ENCODE results near the gene IRF2. TPM values are rescaled to one million over a fixed set of nuclear protein-coding genes. Genes with fewer than 3 reads are reported as not detected.

Gene IRF2
- total and polyA plus RNA-seq, 2 donors (not counting 1 experiment from before 2014, with no cell fraction given): 67.8 to 68.2 TPM

DNA sequence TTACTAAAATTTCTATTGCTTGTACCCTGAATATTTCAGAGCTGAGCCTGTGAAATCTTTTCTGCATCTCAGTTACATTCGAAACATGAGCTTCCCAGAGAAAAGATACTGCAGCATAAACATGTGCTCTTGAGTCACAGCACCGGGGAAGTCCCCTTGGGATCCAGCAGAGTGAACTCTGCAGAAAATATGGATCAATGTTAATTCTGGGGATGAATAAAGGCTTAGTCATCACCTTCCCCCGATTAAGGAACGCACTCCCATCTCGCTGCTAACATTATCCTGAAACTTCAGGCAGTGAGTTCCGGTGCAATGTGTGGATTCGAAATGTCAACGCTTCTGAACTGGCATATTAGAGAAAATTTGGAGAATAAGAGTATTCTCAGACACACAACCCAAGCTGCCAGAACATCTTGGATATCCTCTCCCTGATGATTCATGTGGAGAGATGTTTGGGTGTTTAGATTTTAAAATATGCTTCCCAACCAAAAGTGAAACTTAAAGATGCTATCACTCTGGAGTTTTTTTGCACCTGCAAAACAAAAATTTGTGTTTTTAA, 90.8 kb downstream of the IRF2 start:
- Mint-ChIP-seq H3K4me1 (peaks cover 81% of the 10 kb centered on the region), H3K27me3 (no peaks in the 10 kb centered on the region), H3K27ac (peak overlapping the region; percentile 85), H3K4me3 (peak overlapping the region; percentile 81), H3K9me3 (ENCODE audit: insufficient read depth) (no peaks in the 10 kb centered on the region)
- peak overlapping the region; percentile 83 for H3K4me2 ChIP-seq (replicated peaks; ENCODE audit: low read depth, low read length, poor library complexity, severe bottlenecking)
- peaks cover 0 to 10% (median 7%) of the 10 kb centered on the region in 3 donors for H3K9me3 ChIP-seq (ENCODE audit: control extremely low read depth in 1 of 3, control insufficient read depth in 2 of 3, insufficient read depth in 1 of 3, low read length in 2 of 3)
- peak overlapping the region; percentile 61 for H3K9ac ChIP-seq (ENCODE audit: low read length)
- no peak for DNase-seq
- H3K79me2 ChIP-seq (ENCODE audit: control insufficient read depth, insufficient read depth, low read length): peaks cover 24% of the 10 kb centered on the region
- no peaks in the 10 kb centered on the region for H3K27me3 ChIP-seq (replicated peaks in 1 of 4; ENCODE audit: control extremely low read depth in 1 of 4, control insufficient read depth in 3 of 4, insufficient read depth in 4 of 4, low read length in 3 of 4)
- peak overlapping the region; percentile 60 to 76 for H3K27ac ChIP-seq (ENCODE audit: low read length in 2 of 2)
- intact Hi-C loops (cut with micrococcal nuclease): loop anchor here (1.0 to 5.0 kb wide), 6 partner anchors 13 to 115 kb away; no protein-coding TSS in a partner anchor
- ATAC-seq (ENCODE audit: low read depth): no peak
- CTCF ChIA-PET: interaction anchor here (1.1 to 3.6 kb wide), 7 partner anchors 12 to 86 kb away, joined by 3 to 13 read pairs (median 3); no protein-coding TSS in a partner anchor
- H3K36me3 ChIP-seq (replicated peaks in 1 of 2; ENCODE audit: control extremely low read depth in 1 of 2, control insufficient read depth in 1 of 2, extremely low read depth in 1 of 2, insufficient read depth in 2 of 2, low read length in 1 of 2): peaks cover 3 to 12% of the 10 kb centered on the region in 2 experiments
- peak overlapping the region; percentile 30 to 59 (median 50) for H3K4me3 ChIP-seq (ENCODE audit: control extremely low read depth in 1 of 5, extremely low read depth in 1 of 5, insufficient read depth in 1 of 5, low read depth in 2 of 5, low read length in 4 of 5)
- POLR2A ChIA-PET: no interaction called here
- TF ChIP-seq, protein P1, sequence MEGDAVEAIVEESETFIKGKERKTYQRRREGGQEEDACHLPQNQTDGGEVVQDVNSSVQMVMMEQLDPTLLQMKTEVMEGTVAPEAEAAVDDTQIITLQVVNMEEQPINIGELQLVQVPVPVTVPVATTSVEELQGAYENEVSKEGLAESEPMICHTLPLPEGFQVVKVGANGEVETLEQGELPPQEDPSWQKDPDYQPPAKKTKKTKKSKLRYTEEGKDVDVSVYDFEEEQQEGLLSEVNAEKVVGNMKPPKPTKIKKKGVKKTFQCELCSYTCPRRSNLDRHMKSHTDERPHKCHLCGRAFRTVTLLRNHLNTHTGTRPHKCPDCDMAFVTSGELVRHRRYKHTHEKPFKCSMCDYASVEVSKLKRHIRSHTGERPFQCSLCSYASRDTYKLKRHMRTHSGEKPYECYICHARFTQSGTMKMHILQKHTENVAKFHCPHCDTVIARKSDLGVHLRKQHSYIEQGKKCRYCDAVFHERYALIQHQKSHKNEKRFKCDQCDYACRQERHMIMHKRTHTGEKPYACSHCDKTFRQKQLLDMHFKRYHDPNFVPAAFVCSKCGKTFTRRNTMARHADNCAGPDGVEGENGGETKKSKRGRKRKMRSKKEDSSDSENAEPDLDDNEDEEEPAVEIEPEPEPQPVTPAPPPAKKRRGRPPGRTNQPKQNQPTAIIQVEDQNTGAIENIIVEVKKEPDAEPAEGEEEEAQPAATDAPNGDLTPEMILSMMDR (IDR thresholded peaks at IDR 0.05): no peak
- no peak for TF ChIP-seq EZH2 (IDR thresholded peaks at IDR 0.05; ENCODE audit: borderline replicate concordance, insufficient read depth, low read depth, low read length, poor library complexity, severe bottlenecking)
- WGBS (ENCODE audit: insufficient coverage): 30% methylated on average over 2 of the region's 8 CpGs
- no peaks in the 10 kb centered on the region for H4K20me1 ChIP-seq (ENCODE audit: control insufficient read depth, insufficient read depth, low read length, poor library complexity, severe bottlenecking)
- peaks cover 79 to 88% of the 10 kb centered on the region in 2 donors for H3K4me1 ChIP-seq (ENCODE audit: control insufficient read depth in 2 of 2, insufficient read depth in 2 of 2, low read length in 2 of 2)
- no peak overlapping the region for H2AFZ ChIP-seq (ENCODE audit: insufficient read depth, low read depth, low read length, poor library complexity, severe bottlenecking)
